CD4-positive, alpha-beta T cell (primary cell): ENCODE results near the gene CDK2AP2. TPM values are rescaled to one million over a fixed set of nuclear protein-coding genes. Genes with fewer than 3 reads are reported as not detected.

Source experiments
- ATAC-seq: fragments of 200-7000 bp; cut with Tn5 transposase; one replicate; pipeline ENCODE4 v1.10.0; 2022; ENCODE audit warnings: mild to moderate bottlenecking; ENCODE audit not compliant: poor library complexity
- CTCF ChIA-PET: fragments of 350-600 bp; sonication (Branson Sonifier 250); formaldehyde crosslinking; loops from one replicate; lab custom pipeline; 2021; ENCODE audit warnings: antibody characterized with exemption, inconsistent platforms; lab: Charles Lee
- POLR2A ChIA-PET: fragments of 350-600 bp; sonication (Branson Sonifier 250); formaldehyde crosslinking; loops from one replicate; lab custom pipeline; 2021; ENCODE audit warnings: antibody characterized with exemption, inconsistent platforms; lab: Charles Lee
- DNase-seq, 14 experiments: peaks; one replicate each; pipeline ENCODE4 v3.0.0-alpha.2; 2013 to 2020; ENCODE audit warnings: mixed read lengths in 2 of 14
- H3K27ac ChIP-seq, 2 donors: one replicate each; pipeline versions ENCODE4 v1.5.1 to v1.7.0; 2013; ENCODE audit warnings: low read length in 2 of 2, low read depth in 1 of 2, mild to moderate bottlenecking in 1 of 2
- H3K27me3 ChIP-seq, 2 experiments: 1 replicate in 1 of 2; 2 replicates in 1 of 2; pipeline versions ENCODE4 v1.6.1 to v1.7.0; 2013; ENCODE audit warnings: low read length in 2 of 2, control low read depth in 1 of 2, mild to moderate bottlenecking in 1 of 2, moderate library complexity in 1 of 2; ENCODE audit not compliant: insufficient read depth in 2 of 2, control insufficient read depth in 1 of 2
- H3K36me3 ChIP-seq: one replicate; pipeline ENCODE4 v1.6.1; 2013; ENCODE audit warnings: low read length, control low read depth; ENCODE audit not compliant: insufficient read depth
- H3K4me1 ChIP-seq: one replicate; pipeline ENCODE4 v1.6.1; 2013; ENCODE audit warnings: low read length, control low read depth; ENCODE audit not compliant: insufficient read depth
- H3K4me3 ChIP-seq: one replicate; pipeline ENCODE4 v1.5.1; 2013; ENCODE audit warnings: mild to moderate bottlenecking, low read length, moderate library complexity
- H3K9me3 ChIP-seq, 2 experiments: 1 replicate in 1 of 2; 2 replicates in 1 of 2; pipeline versions ENCODE4 v1.6.1 to v1.7.0; 2013; ENCODE audit warnings: low read length in 2 of 2, mild to moderate bottlenecking in 2 of 2, control low read depth in 1 of 2, moderate library complexity in 1 of 2; ENCODE audit not compliant: control insufficient read depth in 1 of 2, insufficient read depth in 1 of 2
- H3K27ac Mint-ChIP-seq: one replicate; pipeline ENCODE4 v1.8.0; 2020; ENCODE audit warnings: mixed read lengths
- H3K27me3 Mint-ChIP-seq: one replicate; pipeline ENCODE4 v1.8.0; 2021; ENCODE audit warnings: mixed read lengths
- H3K36me3 Mint-ChIP-seq: one replicate; pipeline ENCODE4 v1.8.0; 2021; ENCODE audit warnings: low read depth, mixed read lengths
- H3K4me1 Mint-ChIP-seq: one replicate; pipeline ENCODE4 v1.8.0; 2021; ENCODE audit warnings: low read depth, mixed read lengths
- H3K4me3 Mint-ChIP-seq: one replicate; pipeline ENCODE4 v1.8.0; 2020; ENCODE audit warnings: mild to moderate bottlenecking, mixed read lengths
- H3K9me3 Mint-ChIP-seq: one replicate; pipeline ENCODE4 v1.8.0; 2020; ENCODE audit warnings: mixed read lengths
- CTCF ChIP-seq: fragments of 200-600 bp; IDR thresholded peaks from one replicate; pipeline ENCODE4 v1.8.0; 2022; ENCODE audit warnings: antibody characterized with exemption, mild to moderate bottlenecking
- intact Hi-C, 2 experiments: fragments of 100-400 bp; cut with DNase I in 1 of 2; cut with micrococcal nuclease in 1 of 2; formaldehyde crosslinking; loops; one replicate each; pipeline versions ENCODE4 v1.15.1 to v1.9.0; 2023 to 2025; cut with DNase I, micrococcal nuclease
- total RNA-seq, 174 experiments: library from RNA in 2 of 174; stranded (reverse) in 2 of 174; gene quantifications; one replicate each; pipeline ENCODE4 v1.2.3 and lab custom pipeline; 2021 to 2026

CDK2AP2 gene
- total RNA-seq, 2 experiments from 2014 or later, result 19.5 to 22.0 TPM

DNA sequence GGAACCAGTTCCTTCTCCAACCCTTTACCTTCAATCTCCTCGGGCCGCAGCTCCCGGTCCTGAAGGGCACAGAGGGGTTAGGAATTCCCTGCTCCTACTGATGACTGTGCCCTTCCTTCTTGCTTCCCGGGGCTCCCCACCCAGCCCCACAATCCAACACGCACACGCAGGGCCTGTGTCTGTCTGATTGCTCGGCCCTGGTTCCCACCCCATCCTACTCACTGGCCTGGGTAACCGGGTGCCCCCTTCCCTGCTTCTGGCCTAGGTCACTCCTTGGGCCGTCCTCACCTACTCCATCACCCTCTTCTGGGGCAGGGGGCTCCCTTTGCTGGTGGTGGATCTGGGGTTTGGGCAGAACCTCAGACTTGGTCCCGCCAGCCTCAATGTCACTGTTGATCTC is 14.0 kb upstream of the CDK2AP2 start:
- no peak for TF ChIP-seq CTCF
- H3K36me3 Mint-ChIP-seq, result no peaks in the 10 kb centered on the region
- no peaks in the 10 kb centered on the region for H3K9me3 ChIP-seq
- H3K9me3 Mint-ChIP-seq, result no peaks in the 10 kb centered on the region
- no peak overlapping the region for H3K4me3 ChIP-seq
- intact Hi-C loops, result no loop called here
- no peak overlapping the region for H3K27ac ChIP-seq
- no peaks in the 10 kb centered on the region for H3K36me3 ChIP-seq
- no peaks in the 10 kb centered on the region for H3K4me1 Mint-ChIP-seq
- H3K27ac Mint-ChIP-seq, result no peak overlapping the region
- H3K27me3 Mint-ChIP-seq, result no peaks in the 10 kb centered on the region
- ATAC-seq (no peak), DNase-seq (no peak)
- CTCF ChIA-PET, result no interaction called here
- no peaks in the 10 kb centered on the region for H3K4me1 ChIP-seq
- POLR2A ChIA-PET, result no interaction called here
- no peak overlapping the region for H3K4me3 Mint-ChIP-seq
- H3K27me3 ChIP-seq, result no peaks in the 10 kb centered on the region

- Histone ChIP-seq H3K9me3 (no peaks in the 10 kb centered on the region), H3K36me3 (no peaks in the 10 kb centered on the region), H3K27ac (no peak overlapping the region), H3K4me1 (no peaks in the 10 kb centered on the region), H3K4me3 (no peak overlapping the region), H3K27me3 (no peaks in the 10 kb centered on the region)
- ATAC-seq, result no peak
- ChIA-PET POLR2A (no interaction called here), CTCF (no interaction called here)
- DNase-seq, result no peak
- Mint-ChIP-seq H3K4me3 (no peak overlapping the region), H3K27me3 (no peaks in the 10 kb centered on the region), H3K27ac (no peak overlapping the region), H3K9me3 (no peaks in the 10 kb centered on the region), H3K4me1 (no peaks in the 10 kb centered on the region), H3K36me3 (no peaks in the 10 kb centered on the region)
- intact Hi-C loops, result no loop called here
- no peak for TF ChIP-seq CTCF
These were observed 13.2 kb upstream of the CDK2AP2 start for GRCh38 chr11:67520856-67521824.

DNA sequence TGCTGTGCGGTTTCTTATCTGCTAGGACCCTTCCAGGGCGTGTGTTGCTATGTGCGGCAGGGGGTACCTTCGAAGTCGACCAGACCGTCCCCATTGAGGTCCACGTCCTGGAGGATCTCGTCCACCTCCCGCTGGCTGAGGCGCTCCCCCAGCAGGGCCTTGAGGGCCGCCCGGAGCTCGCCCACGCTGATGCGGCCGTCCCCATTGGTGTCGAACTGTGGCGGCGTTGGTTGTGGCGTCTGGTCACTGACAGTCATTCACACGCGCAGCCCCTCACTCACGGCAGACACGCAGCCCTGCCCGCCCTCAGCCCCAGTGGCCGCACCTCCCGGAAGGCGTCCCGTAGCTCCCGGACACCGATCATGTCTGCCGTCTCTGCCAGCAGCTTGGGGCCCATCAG is 11.8 kb upstream of the CDK2AP2 start:
- Histone ChIP-seq H3K36me3 (no peaks in the 10 kb centered on the region), H3K9me3 (no peaks in the 10 kb centered on the region), H3K27ac (no peak overlapping the region), H3K4me1 (no peaks in the 10 kb centered on the region), H3K4me3 (no peak overlapping the region), H3K27me3 (no peaks in the 10 kb centered on the region)
- Mint-ChIP-seq H3K27me3 (no peaks in the 10 kb centered on the region), H3K36me3 (no peaks in the 10 kb centered on the region), H3K4me3 (no peak overlapping the region), H3K9me3 (no peaks in the 10 kb centered on the region), H3K27ac (no peak overlapping the region), H3K4me1 (no peaks in the 10 kb centered on the region)
- CTCF ChIA-PET, result no interaction called here
- DNase-seq (no peak), ATAC-seq (no peak)
- POLR2A ChIA-PET, result no interaction called here
- intact Hi-C loops, result loop anchor here in 1 of 2 experiments (10.0 kb wide), 1 partner anchor 145 kb away; no protein-coding TSS in a partner anchor
- TF ChIP-seq CTCF, result no peak
